Effector CD8-positive, alpha-beta T cell (primary cell): ENCODE results near the gene AKT2.

Experiments used
- DNase-seq: peaks from one replicate; lab custom pipeline; 2025; lab: John Stamatoyannopoulos, UW

The AKT2 gene

DNA sequence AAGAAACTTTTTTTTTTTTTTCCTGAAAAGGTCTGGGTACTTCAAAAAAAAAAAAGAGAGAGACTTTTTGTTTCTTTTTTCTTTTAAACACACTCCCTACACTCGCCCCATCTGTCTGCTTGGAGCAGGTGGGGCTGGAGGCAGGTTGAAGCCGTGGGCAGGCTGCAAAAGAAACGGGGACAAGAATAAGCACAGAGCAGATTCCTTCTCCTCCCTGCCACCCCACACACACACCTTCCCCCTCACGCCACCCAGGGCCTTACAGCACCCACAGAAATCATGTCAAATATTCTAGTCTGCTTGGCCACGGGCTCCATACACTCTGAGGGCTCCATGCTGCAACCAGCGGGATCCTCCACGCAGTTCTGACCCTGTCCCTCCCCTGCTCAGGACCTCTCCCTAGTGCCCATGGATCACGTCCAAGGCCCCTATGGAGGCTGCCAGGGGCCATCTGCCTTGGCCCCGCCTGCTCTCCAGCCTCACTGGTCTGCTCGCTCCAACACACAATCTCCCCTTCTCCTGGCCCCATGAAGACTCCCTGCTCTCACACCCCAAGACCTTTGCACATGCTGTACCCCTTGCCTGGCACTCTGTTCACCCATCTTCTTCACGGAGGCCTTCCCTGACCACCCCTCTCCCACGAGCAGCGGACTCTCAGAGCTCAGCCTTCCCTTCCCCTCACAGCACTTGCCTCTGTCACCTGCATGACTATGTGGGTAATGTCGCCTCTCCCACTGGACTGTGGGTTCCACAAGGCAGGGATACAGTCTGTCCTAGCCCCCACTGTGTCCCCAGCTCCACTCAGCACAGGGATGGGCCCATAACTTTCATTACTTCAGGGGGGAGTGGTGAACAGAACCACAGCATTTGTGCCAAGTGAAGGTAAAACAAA lies 11.4 kb downstream of the AKT2 start:
- DNase-seq, result no peak

DNA sequence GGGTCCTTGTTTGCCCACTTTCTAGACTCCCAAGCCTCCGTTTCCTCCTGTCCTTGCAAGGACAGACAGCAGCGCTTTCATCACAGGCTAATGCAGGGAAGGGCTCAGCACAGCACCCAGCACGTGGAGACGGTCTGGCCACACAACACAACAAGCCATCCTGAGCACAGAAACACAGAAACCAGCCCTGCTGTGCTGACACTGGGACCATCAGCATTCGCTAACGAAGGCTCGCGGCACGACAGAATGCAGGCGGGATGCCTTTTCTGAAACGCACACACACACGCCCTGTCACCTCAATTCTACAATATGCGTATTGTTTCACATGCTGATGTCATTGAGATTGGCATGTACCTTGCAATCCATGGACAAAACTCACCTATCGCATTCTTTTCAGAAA lies 12.9 kb downstream of the AKT2 start:
- no peak for DNase-seq

DNA sequence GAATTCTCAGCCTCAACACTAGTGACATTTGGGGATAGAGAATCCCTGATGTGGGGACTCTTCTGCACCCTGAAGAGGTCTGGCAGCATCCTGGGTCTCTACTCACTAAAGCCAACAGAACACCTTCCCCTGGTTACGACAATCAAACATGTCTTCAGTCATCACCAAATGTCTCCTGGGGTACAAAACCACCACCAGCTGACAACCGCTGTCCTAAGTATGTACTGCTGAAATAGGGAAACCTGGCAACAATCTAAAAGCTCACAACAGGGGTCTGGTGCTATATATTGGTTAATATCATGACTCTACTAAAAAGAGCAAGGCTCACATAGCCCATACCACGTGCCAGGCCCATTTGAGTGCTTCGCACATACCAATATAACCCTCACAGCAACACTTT lies 13.4 kb downstream of the AKT2 start:
- DNase-seq, result no peak

DNA sequence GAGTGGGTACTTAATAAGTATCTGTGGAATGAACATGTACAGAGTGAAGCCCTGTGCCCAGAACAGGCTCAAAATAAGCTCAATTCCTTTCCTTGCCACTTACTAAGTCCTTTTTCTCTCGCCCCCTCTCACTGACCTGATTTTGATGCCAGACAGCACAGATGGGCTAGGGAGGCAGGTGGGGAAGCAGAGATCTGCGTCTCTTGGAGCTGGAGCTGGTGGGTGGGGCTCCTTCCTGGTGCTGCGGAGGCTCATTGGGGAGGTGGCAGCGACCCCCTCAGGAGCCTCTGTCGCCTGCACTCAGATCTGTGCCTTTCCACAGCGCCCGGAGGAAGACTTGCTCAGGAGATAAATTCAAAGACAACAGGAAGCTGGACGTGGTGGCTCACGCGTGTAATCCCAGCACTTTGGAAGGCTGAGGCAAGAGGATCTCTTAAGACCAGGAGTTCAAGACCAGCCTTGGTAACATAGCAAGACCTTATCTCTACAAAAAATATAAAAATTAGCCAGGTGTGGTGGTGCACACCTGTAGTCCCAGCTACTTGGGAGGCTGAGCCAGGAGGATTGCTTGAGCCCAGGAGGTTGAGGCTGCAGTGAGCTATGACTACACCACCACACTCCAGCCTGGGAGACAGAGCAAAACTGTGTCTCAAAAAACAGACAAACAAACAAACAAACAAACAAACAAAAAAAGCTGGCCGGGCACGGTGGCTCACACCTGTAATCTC lies 14.6 kb downstream of the AKT2 start:
- no peak for DNase-seq

- no peak for DNase-seq
Observed at GRCh38 chr19:40269216-40269940, 15.8 kb downstream of the AKT2 start.

GRCh38 chr19:40267601-40267997 lies 17.5 kb downstream of the AKT2 start:
- no peak for DNase-seq

- no peak for DNase-seq
Observed at GRCh38 chr19:40266912-40267600, 18.1 kb downstream of the AKT2 start.

DNA sequence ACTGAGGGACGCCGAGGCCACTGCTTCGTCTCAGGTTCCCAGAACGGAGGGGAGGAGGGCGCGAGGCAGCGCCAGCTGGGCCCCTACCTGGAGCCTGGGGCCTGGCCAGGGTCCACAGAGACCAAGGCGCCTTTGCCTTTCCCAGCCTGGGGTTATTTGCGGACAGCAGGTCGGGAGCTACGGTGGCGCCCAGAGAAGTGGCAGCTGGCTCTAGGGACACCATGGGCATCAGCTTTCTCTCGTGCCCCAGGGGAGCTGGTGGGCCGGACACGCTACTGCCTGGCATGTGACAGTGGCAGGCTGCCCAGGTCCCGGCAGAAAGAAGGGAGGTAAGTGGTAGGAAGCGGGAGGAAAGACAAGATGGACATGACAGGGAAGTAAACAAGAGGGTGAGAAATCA lies 19.0 kb downstream of the AKT2 start:
- no peak for DNase-seq

GRCh38 chr19:40265763-40266099 lies 19.4 kb downstream of the AKT2 start:
- no peak for DNase-seq

DNA sequence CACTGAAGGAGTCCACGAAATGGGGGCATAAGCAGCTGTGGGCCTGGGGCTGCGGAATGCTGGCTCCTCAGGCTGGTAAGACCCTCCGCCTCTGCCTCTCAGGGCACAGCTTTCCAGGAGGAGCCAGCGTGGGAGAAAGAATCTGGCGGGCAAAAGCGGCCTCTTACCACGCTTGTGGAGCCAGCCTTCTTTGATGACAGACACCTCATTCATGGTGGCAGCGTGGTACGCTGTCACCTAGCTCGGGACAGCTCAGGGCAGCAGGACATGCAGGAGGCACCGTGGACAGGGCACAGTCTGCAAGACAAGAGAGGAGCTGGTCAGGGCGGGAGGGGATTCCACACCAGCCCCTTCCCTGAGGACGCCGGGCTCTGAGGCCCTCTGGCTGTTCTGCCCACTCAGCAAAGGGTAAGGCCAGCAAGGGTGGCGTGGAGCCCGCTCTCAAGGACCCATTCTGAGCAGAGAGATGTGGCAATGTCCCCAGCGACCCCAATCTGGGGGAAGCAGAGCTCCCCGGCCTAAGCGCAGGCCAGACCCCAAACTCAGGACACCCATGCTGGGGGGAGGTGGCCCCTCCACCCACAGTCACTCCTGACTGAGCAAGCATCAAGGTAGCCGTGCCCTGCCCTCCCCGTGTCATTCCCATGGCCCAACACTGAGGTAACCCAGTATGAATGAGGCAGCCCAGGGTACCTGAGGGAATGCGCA lies 19.9 kb downstream of the AKT2 start:
- no peak for DNase-seq

DNA sequence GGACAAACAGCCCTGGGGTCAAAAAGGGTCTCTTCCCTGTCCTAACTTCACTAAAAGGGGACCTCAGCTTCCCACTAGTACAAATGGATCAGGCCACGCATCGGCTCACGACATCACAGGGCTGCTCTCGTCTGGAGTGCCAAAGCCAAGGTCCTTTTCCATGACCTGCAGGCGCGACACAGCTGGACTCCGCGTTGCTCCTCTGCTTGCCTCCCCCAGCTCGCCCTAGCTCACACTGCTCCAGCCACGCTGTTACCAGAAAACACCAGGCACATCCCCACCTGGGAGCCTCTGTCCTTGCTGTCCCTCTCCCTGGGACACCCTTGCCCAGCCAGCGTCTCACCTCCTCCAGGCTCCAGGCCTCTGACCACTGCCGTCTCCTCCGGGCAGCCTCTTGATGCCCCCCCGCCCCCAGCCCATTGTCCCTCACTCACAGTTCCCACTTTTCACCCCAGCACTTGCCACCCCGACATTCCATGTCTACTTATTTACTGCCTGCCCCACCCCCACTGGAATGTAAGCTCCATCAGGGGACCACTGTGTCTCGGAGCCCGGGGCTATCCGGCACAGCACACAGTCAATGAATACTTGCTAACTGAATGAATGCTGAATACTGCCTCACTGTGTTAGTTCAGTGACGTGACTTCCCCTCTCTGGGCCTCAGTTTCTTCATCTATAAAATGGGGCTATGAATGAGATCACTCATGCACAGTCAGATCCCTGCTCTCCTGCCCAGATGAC lies 20.7 kb downstream of the AKT2 start:
- no peak for DNase-seq

DNA sequence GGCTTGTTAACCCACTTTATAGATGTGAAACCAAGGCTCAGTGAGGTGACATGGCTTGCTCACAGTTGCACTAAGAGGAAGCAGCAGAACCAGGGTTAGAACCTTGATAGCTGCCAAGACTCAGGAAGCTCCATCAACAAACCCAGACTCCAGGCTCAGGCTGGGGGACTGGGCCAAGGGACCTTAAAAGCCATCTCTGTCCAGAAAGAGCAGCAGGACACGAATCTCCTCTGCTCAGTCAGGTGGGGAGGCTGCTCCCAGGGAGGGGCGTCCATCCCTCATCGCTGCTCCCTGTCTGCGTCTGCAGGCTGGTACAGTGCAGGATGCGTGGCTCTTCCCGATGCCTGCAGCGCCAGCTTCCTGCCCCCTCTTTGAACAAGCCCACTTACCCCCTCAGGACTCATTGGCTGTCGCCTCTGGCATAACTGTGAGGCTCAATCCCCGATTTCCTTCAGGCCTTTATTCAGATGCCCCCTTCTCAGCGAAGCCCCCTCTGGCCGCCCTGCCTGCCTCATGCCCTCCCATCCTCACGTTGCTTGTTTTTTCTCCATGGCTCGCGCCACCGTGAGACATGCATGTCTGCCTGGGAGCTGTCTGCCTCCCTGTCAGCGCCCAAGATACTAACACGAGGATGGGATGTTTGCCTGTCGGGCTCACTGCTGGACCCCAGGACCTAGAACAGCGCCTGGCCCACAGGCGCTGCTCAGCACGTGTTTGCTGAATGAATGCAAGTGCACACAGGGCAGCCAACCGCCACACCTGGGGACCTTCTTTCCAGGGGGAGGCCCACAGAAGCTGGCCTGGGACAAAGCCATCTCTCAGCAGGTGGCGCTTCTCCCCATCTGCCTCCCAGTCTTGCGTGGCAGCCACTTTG lies 21.5 kb downstream of the AKT2 start:
- DNase-seq, result no peak

- no peak for DNase-seq
Observed at GRCh38 chr19:40262422-40262821, 22.7 kb downstream of the AKT2 start.

GRCh38 chr19:40261631-40262030 lies 23.5 kb downstream of the AKT2 start:
- no peak for DNase-seq

- no peak for DNase-seq
Observed at GRCh38 chr19:40257096-40257517, 28.0 kb downstream of the AKT2 start.

GRCh38 chr19:40256512-40256911 lies 28.6 kb downstream of the AKT2 start:
- DNase-seq, result no peak

- no peak for DNase-seq
Observed at GRCh38 chr19:40255619-40256166, 29.5 kb downstream of the AKT2 start.

GRCh38 chr19:40254714-40255418 lies 30.3 kb downstream of the AKT2 start:
- no peak for DNase-seq

DNA sequence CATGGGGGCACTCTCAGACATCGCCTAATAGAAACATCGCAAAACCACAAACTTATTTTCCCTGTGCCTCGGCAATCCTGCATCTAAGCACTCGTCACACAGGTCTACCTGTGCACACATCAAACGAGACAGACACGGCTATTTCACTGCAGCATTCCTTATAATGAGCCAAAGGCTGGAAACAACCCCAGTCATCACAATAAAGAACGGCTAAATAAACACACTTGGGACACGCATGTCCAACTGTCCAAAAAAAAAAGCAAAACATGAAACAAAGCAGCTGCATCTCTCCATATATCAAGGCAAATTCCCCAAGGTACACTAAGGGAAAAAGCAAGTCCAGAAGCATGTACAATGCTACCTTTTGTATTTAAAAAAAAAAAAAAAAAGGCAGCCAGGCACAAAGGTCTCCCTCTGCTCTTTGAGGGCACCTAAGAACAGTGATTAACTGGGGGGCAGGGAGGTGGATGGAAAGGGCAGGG lies 31.5 kb downstream of the AKT2 start:
- DNase-seq, result no peak
